Cerebellar nuclear complex (tissue), 1 donor: ENCODE results near the gene ITGB2.

Experiments
- DNase-seq, 2 experiments: peaks; one replicate each; lab custom pipeline; 2025; lab: John Stamatoyannopoulos, UW

The ITGB2 gene

DNA sequence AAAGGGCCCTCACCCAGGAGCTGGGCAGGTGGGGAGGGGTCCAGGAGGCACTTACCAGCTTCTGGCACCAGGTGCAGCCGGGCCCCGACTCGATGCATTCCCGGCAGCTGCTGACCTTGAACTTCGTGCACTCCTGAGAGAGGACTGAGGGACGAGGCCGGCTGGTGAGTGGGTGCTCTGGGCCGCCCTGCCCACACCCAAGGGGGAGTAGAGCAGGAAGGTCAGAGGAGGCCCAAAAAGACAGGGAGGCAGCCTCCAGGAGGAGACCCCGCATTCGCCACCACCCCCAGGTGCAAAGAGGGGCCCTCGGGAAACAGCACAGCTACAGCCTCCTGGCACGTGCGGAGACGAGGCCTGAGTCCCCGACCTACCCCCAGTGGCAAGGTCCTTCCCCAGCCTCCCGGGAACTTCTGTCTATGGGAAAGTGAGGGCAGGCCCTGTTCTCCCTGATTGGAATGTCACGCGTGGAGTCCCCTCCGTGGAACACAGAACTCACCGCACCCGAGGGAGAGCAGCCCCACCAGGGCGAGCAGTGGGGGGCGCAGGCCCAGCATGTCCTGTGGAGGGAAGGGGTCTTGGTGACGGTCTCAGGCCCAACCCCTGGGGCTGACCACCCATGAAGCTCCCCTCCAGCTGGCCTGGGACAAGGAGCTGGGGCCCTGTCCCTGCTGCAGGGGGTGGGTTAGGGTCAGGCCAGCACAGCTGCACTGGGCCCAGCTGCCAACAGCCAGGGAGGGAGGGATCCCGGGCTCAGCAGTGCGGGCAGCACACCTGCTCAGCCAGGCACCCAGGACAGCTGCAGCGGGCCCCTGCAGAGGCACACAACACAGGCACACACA is 10.3 kb downstream of the ITGB2 start:
- DNase-seq: no peak

DNA sequence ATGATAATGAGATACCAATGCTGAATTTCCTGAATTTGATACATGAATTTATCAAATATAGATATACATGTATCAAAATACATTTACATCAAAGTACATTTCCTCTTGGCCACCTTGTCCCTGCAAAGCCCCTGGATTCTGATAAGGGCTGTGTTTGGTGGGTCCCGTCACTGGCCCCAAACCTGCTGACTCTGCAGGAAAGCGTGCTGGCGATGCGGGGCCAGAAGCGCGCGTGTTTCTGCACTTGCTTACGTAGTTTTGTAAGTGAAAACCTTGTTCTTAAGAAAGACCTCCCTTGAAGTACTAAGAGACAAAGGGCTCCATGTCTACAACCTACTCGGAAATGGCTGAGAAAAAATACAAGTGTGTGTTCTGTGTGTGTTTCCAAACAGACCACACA is 11.0 kb downstream of the ITGB2 start:
- no peak for DNase-seq

DNA sequence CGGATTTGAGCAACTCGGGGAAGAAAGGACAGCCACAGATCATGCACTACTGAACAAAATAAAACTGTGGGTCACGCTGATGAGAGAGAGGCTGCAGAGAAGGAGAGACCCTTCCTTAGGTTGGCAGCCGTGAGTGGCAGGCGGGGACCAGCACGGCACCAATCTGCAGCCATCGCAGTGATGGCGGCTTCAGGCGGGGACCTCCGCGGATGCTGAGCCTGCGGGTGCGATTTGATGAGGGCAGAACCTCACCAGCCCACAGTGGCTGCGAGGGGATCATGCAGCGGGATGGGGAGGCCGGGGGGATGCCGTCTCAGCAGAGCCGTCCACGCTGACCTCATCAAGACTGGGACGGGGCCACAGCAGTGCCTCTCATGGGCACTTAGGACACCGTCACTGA is 11.8 kb downstream of the ITGB2 start:
- DNase-seq: no peak

DNA sequence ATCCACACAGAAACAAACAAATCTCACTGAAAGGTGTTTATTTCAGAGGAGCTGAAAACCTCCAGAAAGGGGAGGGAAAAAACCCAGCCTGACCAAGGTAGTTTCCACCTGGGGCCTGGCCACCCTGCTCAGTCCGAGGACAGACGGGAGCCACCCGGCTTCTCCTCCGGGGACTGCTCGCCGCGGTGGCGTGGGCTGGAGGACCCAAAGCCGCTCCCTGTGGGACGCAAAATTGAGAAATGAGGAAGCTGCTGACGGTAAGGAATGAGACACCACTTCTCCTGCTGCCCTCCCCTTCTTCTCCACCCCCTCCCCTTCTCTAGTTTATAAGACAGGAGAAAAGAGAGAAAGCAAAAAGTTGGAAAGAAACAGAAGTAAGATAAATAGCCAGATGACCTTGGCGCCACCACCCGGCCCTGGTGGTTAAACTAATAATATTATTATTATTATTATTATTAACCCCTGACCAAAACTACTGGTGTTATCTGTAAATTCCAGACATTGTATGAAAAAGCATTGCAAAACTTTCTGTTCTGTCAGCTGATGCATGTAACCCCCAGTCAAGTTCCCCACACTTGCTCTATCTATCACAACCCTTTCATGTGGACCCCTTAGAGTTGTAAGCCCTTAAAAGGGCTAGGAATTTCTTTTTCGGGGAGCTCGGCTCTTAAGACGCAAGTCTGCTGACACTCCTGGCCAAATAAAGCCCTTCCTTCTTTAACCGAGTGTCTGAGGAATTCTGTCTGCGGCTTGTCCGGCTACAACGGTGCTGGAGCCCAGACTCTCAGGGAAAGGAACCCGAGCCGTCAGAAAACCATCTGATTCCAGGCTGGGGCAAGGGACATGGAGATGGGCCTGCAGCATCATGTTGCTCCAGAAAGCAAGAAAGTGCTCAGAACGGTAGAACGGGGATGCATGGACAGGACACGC is 12.5 kb downstream of the ITGB2 start:
- DNase-seq: no peak

DNA sequence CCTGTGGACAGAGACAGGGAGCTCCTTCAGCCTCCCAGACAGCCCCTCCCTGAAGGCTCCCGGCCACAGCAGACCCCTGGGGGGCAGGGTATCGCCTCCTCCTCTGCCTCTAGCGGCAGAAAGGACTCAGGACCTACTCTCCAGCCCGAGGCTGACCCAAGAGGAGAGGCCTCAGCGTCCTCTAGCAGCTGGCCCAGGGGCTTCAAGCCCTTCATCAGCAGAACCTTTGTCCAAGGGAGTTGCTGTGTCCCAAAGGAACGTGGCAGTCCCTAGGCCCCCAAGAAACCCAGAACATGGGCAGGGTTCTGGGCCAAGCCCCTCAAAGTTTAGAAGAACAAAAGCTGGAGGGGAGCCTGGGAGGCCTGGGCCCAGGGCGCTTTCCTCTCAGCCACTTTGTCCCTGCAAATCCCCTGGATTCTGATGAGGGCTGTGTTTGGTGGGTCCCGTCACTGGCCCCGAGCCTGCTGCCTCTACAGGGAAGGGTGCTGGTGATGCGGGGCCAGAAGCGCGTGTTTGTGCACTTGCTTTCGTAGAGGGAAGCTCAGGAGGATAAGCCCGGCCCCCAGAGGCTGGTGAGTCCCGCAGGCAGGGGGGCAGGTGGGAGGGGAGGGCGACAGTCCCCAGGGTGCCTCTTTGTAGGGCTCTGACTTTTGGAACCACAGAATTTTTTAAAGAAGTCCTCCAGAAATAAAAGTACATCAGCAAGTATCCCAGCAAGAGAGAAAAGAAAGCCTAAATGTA is 13.3 kb downstream of the ITGB2 start:
- DNase-seq: no peak

DNA sequence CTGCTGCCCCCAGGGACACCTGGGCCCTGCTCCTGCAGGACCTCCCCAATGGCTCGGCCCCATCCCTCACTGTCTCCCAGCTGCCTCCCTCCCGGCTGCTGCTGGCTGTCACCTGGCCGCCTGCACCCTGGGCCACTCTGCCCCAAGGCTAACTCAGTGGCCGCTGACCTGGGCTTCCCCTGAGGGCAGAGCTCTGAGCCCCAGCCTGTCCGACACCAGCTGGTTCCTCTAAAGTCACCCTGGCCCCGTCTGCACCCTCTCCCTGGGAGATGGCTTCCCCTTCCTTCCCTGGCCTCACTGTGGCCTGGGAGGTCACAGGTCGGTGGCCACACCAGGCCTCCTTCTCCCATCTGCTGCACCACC is 15.0 kb downstream of the ITGB2 start:
- no peak for DNase-seq

DNA sequence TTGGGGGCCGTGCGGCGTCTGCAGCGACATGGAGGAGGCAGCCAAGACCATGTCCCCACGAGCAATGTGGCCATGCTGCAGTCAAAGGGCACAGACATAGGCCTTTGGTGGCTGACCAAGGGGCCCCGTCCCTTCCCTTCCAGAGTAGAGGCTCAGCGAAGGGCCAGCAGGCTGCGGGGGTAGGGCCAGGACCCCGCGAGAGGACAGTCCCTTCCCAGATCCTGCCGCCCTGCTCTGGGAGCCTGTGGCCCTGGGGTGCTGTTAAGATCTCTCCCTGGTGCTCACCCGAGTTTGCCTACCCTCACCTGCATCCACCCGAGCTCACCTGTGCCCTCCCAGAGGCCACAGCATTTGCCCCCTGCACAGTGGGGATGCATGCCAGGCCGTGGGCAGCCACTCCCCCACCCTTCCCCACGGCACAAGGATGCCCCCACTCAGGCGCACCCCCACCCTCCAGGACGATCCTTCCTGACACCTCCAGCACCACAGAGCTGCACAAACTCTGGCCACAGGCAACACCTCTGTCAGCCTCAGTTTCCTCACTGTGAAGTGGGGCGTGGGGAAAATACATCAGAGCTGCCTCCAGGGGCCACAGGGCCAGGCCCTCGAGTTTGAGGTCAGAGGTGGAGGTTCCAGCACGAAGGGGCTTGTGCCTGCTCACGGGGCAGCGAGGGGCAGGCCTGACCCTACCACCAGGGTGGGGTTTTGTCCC is 15.5 kb downstream of the ITGB2 start:
- no peak for DNase-seq

DNA sequence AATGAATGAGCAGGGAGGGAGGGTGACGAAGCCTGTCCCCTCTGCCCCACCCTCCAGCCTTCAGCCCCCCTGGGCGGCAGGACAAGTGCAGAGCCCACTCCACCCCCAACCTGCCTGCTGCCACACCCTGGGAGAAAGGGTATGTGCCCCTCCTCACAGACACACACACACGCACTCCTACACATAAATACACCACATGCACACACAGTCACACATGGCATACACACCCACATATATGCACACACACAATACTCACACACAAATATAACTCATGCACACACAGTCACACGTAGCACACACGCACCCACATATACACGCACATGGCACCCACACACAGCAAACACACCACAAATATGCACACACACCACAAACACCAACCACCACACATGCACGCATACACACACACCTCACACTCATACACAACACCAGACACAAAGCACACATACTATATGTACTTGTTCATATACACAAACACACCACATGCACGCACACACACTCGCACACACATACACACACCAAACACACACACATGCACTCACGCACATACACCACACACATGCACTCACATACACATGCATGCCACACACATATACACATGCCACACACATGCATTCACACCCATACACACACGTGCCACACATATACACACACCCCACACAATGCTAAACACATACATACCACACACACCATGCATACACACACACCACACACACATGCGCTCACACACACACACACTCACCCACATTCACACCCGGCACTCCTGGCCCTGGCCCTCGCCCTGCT is 16.4 kb downstream of the ITGB2 start:
- no peak for DNase-seq

DNA sequence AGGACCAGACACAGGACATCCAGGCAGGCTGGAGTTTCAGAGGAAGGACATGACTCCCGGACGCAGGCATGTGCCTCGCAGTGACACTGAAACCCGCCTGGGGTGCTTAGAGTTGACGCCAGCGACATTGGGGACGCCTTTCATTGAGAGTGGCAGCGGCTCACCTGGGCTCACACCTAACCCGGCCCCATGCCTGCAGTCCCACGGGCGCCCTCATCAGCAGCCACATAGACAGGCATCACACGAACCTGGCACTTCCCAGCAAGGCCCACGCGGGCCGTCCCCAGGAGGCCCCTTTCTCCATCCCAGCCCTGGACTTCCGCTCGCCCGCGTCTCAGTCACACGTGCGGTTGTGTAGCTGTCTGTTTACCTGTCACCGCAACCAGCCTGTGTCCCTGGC is 17.0 kb downstream of the ITGB2 start:
- DNase-seq: no peak

DNA sequence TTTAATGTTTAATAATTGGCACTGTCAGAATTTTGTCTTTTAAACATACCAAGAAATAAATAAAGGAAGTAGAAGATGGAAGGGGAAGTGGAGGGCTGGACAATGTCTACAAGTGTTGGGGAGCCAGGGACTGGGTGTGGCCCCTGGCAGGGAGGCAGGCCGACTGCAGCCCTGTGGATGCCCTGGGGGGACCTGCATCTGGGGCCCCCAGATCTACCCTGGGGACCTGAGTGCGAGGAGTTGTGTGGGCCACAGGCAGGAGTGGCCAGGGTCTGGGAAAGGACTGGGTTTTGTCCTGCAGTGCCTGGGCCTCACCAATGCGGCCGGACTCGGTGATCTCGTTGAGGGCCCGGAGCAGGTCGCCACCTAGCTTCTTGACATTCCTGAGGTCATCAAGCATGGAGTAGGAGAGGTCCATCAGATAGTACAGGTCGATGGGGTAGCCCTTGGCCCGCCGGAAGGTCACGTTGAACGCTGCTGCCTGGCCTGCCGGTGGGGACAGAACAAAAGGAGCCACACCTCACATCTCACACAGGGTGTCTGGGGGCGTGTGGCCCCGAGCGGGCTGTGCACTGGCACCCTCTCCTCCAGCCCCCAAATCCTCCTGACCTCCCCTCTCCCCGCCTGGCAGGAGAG is 17.5 kb downstream of the ITGB2 start:
- no peak for DNase-seq

DNA sequence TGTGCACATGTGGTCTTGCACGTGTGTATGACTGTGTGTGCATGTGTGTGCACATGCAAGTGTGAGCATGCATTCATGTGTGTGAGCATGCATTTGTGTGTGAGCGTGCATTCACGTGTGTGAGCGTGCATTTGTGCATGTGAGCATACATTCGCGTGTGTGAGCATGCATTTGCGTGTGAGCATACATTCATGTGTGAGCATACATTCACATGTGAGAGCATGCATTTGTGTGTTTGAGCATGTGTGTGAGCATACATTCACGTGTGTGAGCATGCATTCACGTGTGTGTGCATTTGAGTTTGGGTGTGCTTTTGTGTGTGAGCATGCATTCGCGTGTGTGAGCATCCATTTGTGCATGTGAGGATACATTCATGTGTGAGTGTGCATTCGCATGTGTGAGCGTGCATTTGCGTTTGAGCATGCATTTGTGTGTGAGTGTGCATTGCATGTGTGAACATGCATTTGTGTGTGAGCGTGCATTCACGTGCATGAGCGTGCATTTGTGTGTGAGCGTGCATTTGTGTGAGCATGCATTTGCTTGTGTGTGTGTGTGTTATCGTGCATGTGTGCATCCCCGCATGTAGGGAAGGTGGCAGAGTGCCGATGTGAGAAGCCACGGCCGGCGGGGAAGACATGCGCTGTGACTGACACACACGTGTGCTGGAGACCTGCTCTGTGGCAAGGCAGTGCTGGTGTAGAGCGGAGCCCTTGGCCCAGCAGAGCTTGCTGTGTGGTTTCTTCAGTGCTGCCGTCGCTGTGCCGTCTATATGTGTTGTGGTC is 18.2 kb downstream of the ITGB2 start:
- DNase-seq: no peak

DNA sequence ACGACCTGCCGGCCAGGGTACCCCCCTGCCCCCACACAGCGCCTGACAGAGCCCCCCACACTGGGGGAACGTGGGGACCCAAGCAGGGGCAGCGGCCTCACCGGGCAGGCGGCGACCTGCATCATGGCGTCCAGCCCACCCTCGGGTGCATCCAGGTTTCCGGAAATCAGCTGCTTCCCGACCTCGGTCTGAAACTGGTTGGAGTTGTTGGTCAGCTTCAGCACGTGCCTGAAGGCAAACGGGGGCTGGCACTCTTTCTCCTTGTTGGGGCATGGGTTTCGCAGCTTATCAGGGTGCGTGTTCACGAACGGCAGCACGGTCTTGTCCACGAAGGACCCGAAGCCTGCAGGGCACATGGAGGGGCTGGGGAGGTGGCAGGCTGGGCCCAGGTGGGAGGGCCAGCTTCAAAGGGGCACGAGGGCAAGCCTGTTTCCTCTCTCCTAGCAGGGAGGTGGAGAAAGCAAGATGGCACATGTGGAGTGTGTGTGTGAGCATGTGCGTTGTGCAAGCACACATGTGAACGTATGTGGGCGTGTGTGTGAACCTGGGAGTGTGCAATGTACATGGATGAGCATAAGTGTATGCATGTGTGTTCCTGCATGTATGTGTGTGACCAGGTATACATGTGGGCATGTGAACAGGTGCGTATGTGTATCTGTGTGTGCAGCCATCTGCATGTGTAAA is 19.2 kb downstream of the ITGB2 start:
- no peak for DNase-seq

DNA sequence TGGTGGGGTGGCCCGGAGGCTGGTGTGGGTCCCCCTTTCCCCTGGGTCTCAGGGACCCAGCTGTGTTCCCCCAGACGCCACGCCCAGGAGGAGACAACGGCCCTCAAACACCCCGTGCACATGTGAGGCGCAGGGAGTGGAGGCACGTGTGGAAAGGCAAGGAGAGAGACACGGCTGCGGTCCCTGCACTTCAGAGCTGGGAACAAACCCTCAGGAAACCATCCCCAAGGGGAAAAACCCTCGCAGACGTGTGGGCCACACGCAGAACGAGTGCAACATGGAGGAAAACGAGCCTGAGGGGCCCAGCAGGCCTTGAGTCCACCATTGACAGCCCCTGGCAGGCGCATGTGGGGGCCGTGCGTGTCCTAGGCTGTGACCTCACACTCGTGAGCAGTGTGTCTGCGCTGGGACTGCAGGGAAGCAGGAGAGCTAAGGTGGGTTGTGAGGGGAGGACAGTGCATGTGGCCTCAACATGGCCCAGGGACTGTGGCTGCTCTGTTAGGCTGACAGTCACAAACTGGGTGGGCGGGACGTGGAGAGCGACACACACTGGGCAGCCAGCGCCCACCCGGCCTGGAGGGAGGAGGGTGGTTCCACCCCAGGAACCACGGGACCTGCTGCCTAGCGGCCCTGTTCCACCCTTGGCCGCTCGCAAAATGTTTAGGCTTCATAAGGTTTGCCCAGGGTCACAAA is 20.0 kb downstream of the ITGB2 start:
- no peak for DNase-seq

DNA sequence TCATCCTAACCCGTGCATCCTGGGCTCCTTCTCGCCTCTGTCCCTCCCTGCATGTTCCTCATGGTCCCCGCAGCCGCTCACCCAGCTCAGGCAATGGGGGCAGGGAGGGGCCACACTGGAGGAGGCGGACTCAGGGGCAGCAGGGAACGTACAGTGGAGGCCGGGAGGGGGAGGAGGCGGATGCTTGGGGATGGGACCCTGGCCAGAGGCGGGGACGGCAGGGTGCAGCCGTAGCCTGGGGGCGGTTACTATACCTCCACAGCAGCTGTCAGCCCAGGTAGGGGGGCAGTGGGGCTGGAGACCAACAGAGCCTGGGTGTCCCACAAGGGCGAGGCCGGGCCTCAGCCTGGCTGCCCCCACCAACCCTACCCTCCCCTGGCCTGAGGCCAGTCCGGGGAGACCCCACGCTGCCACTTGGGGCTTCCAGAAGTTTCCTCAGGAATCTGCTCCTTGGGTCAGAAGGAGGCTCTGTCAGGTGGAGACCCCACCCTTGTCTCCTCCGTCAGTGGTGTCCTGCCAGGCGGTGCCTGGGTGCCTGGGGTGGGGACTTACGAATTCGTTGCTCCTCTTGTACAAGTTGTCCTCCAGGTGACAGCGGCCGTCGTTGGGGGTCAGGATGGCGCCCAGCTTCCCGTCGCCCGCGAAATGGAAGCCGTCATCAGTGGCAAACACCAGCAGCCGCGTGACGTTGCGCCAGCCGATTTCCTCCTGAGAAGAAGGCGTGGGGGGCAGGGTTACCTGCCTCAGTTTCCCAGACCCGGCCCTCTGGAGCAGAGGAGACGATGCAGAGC is 20.7 kb downstream of the ITGB2 start:
- no peak for DNase-seq

DNA sequence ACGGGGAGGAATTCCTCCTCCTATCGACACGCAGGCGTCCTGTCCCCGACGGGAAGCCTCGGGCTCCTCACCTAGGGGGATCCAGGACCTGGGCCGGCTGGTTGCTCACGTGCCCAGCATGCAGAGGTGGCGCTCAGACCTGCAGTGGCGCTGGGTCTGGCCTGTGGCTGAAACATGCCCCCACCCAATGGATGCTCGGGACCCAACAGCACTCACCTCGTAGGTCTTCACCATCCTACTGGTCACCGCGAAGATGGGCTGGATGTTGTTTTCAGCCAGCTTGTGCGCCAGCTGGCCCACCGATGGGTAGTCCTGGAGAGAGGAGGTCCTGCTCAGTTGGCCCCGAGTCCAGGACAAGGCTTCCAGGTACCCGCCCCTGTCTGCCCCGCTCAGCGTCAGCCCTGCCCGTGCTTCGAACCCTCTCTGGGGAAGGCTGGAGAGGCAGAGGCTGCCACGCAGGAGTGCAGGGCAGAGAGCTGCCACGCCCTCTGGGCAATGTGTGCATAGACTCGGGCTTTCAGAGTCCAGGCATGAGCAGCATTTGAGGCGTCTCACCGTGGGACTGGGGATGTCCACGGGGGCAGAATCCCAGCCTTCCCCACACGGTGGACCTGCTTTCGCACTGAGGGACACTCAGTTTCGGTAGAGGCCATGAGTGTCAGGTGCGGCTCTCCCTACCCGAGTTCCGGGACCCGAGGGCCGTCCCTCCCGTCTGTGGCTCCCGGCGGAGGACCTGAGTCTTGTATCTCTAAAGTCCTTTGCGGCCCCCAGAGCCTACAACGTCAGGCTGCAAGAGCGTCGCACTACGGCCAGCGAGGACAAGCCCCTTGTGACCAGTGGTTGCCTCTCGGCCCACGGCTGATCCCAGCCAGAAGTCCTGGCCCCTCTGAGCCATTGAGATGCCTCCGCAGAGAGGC is 21.6 kb downstream of the ITGB2 start:
- DNase-seq: no peak

DNA sequence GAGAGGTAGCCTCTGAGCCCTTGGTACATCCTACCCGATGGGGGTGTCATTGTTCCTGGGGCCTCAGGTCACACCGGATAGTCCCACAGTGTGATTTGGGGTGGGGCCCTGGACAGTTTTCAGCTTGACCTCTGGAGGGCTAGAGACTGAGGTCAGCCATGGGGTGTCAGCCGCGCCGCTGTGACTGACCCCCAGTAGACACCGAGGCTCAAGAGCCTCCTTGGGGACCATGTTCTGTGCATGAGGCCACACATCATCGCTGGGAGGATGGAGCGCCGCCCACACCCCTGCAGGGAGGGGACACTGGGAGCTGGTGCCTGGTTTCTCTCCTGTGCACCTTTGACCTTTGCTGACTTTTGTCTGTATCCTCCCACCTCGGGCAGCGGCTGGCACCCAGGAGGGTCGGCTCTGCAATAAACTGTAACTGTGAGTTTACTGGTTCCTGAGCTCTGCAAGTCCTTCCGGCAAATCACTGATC is 22.6 kb downstream of the ITGB2 start:
- DNase-seq: no peak
